Endothelial cell (in vitro differentiated cells): ENCODE results near the gene POU2AF3. TPM values are rescaled to one million over a fixed set of nuclear protein-coding genes. Genes with fewer than 3 reads are reported as not detected.

Experiments used
- DNase-seq: peaks from one replicate; pipeline ENCODE4 v3.0.0; 2021; ENCODE audit warnings: low spot score
- H3K27ac Mint-ChIP-seq: one replicate; pipeline ENCODE4 v1.8.0; 2021; ENCODE audit warnings: mixed read lengths, inconsistent platforms; ENCODE audit not compliant: unreplicated experiment
- H3K27me3 Mint-ChIP-seq: one replicate; pipeline ENCODE4 v1.8.0; 2021; ENCODE audit warnings: mild to moderate bottlenecking, moderate library complexity, mixed read lengths, inconsistent platforms; ENCODE audit not compliant: unreplicated experiment
- H3K36me3 Mint-ChIP-seq: one replicate; pipeline ENCODE4 v1.8.0; 2021; ENCODE audit warnings: mild to moderate bottlenecking, low read depth, mixed read lengths, inconsistent platforms; ENCODE audit not compliant: unreplicated experiment
- H3K4me1 Mint-ChIP-seq: one replicate; pipeline ENCODE4 v1.8.0; 2021; ENCODE audit warnings: mild to moderate bottlenecking, mixed read lengths, inconsistent platforms; ENCODE audit not compliant: unreplicated experiment
- H3K4me3 Mint-ChIP-seq: one replicate; pipeline ENCODE4 v1.8.0; 2021; ENCODE audit warnings: mild to moderate bottlenecking, mixed read lengths, inconsistent platforms; ENCODE audit not compliant: unreplicated experiment
- H3K9me3 Mint-ChIP-seq: one replicate; pipeline ENCODE4 v1.8.0; 2021; ENCODE audit warnings: mixed read lengths, inconsistent platforms; ENCODE audit not compliant: unreplicated experiment
- total RNA-seq: library from RNA; stranded (reverse); fragmentation: NEBNext Ultra II Directional; extraction: Animal tissue kit (Norgen Biotek cat#: 25700); gene quantifications from one replicate; pipeline ENCODE4 v1.2.1, GENCODE V29; 2021; ENCODE audit not compliant: unreplicated experiment
- TF ChIP-seq, protein P1 (sequence below): fragments of 200-600 bp; sonication (generic); IDR thresholded peaks from one replicate; pipeline ENCODE4 v1.5.0; 2021; ENCODE audit warnings: antibody characterized with exemption; ENCODE audit not compliant: unreplicated experiment

POU2AF3 gene
- total RNA-seq, 1 donor from 2014 or later = 0.28 TPM

- no peak for DNase-seq
- TF ChIP-seq, protein P1, sequence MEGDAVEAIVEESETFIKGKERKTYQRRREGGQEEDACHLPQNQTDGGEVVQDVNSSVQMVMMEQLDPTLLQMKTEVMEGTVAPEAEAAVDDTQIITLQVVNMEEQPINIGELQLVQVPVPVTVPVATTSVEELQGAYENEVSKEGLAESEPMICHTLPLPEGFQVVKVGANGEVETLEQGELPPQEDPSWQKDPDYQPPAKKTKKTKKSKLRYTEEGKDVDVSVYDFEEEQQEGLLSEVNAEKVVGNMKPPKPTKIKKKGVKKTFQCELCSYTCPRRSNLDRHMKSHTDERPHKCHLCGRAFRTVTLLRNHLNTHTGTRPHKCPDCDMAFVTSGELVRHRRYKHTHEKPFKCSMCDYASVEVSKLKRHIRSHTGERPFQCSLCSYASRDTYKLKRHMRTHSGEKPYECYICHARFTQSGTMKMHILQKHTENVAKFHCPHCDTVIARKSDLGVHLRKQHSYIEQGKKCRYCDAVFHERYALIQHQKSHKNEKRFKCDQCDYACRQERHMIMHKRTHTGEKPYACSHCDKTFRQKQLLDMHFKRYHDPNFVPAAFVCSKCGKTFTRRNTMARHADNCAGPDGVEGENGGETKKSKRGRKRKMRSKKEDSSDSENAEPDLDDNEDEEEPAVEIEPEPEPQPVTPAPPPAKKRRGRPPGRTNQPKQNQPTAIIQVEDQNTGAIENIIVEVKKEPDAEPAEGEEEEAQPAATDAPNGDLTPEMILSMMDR = no peak
- Mint-ChIP-seq H3K9me3 (no peaks in the 10 kb centered on the region), H3K27ac (no peak overlapping the region), H3K4me3 (no peak overlapping the region), H3K36me3 (no peaks in the 10 kb centered on the region), H3K27me3 (no peaks in the 10 kb centered on the region), H3K4me1 (no peaks in the 10 kb centered on the region)
Observed at GRCh38 chr11:111329306-111330204, 31.2 kb downstream of the POU2AF3 start.

DNA sequence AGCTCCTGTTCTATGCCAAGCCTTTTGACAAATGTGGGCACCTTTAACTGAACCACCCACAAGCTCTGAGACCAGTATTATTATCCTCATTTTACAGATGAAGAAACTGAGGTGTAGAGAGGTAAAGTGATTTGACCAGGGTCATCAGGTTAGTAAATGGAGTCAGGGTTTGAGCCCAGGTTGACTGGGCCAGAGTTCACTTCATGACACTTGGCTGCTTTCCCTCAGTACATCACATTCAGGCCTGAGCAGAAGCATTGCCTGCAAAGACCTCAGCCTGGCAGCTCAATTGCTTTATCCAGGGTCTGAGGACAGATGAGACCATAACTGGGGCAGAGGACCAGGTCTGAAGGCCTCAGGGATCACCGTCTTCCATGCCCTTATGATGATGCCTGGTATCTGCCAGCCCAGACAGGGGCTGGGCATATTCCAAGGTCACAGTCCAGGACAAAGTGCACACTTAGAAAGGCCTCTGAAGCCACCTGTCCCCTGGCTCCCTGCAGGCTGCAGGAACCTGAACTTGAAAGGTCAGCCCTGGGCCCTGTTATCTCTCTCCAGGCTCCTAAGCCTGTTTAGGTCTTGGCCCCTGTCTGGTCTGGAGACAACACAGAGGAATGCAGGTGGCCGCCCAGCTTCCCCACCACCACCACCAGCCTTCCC lies 32.0 kb downstream of the POU2AF3 start:
- Mint-ChIP-seq H3K4me1 (no peaks in the 10 kb centered on the region), H3K9me3 (no peaks in the 10 kb centered on the region)

GRCh38 chr11:111331711-111332479 lies 33.5 kb downstream of the POU2AF3 start:
- TF ChIP-seq, protein P1 = no peak
- Mint-ChIP-seq H3K27me3 (no peaks in the 10 kb centered on the region), H3K27ac (no peak overlapping the region), H3K4me1 (no peaks in the 10 kb centered on the region), H3K9me3 (no peaks in the 10 kb centered on the region), H3K4me3 (no peak overlapping the region), H3K36me3 (no peaks in the 10 kb centered on the region)
- DNase-seq = no peak

More for the DNA sequence above, 32.0 kb downstream of the POU2AF3 start:
- DNase-seq = no peak
- Mint-ChIP-seq H3K27ac (no peak overlapping the region), H3K36me3 (no peaks in the 10 kb centered on the region), H3K4me3 (no peak overlapping the region), H3K27me3 (no peaks in the 10 kb centered on the region)
- TF ChIP-seq, protein P1 = no peak

- H3K27ac Mint-ChIP-seq = no peak overlapping the region
- DNase-seq = no peak
- H3K27me3 Mint-ChIP-seq = no peaks in the 10 kb centered on the region
- H3K36me3 Mint-ChIP-seq = no peaks in the 10 kb centered on the region
- H3K4me1 Mint-ChIP-seq = no peaks in the 10 kb centered on the region
- no peak overlapping the region for H3K4me3 Mint-ChIP-seq
- TF ChIP-seq, protein P1 = no peak
- H3K9me3 Mint-ChIP-seq = no peaks in the 10 kb centered on the region
Observed at GRCh38 chr11:111334532-111335502, 36.5 kb downstream of the POU2AF3 start.
